COLO668 (cell line): ENCODE measurements around the gene PEMT.

Source experiments
- DNase-seq: peaks from one replicate; lab custom pipeline; 2025; ENCODE audit not compliant: unreplicated experiment; lab: John Stamatoyannopoulos, UW

The PEMT gene

DNA sequence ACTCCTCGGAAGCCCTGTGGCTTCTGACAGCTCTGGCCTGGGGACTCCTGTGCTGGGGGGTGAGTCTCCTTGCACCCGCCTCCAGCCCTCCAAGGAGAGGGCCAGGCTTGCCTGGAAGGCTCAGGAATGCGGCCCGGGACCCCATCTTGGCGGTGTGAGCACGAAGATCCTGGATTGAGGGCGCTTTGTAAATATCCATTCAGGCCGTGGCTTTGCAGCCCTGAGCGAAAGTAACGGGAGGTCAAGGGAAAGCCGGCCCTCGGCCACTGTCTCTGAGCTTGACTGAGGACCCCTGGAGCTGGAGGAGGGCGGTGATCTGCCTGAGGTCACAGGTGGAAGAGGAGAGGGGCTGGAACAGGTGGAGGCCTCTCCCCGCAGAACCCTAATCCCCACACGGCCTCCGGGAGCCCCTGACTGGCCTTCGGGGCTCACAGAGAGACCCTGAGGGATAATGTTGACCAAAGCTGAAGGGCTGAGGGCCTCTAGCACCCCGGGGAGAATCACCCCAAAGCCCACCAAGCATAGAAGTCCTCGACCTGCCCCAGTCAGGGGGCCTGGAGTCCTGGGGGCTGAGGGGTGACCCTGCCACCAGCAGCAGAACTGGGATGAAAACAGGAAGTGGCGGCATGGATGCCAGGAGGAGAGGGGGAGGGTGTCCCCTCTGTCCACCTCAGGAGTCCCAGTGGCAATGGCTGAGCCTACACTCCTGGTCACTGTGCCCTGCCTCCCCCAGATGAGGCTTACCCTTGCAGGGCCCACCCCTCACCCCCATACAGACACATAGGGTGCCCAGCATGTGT, 87.0 kb downstream of the PEMT start:
- DNase-seq, result no peak

DNA sequence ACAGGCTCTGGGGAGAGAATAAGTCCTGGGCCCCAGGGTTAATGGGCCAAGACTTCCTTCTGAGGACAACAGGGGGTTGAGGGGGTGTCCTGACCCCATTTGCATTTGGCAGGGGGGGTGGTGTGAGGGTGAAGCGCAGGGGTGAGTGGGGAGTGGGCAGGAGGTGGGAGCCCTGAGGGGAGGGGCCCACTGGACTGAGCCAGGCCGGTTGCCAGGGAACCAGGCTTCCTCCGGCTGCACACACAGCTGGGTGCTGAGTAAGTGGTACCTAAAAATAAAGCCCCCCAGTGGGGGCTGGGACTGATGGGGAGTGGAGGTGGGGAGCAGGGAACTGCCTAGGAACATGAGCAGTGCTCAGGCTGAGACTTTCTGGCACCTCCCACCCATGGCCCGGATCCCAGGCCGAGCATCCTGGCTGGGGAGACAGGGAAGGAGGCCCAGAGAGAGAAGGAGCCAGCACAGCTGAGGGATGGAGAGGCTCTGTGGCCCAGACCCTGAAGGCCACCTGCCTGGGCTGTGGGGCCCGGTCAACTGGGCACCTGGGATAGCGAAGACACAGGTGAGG, 87.9 kb downstream of the PEMT start:
- no peak for DNase-seq

- DNase-seq, result no peak
Observed at GRCh38 chr17:17502741-17503565, 88.6 kb downstream of the PEMT start.

- DNase-seq, result no peak
Observed at GRCh38 chr17:17500999-17501605, 90.4 kb downstream of the PEMT start.

GRCh38 chr17:17499402-17500145, 91.9 kb downstream of the PEMT start:
- no peak for DNase-seq

DNA sequence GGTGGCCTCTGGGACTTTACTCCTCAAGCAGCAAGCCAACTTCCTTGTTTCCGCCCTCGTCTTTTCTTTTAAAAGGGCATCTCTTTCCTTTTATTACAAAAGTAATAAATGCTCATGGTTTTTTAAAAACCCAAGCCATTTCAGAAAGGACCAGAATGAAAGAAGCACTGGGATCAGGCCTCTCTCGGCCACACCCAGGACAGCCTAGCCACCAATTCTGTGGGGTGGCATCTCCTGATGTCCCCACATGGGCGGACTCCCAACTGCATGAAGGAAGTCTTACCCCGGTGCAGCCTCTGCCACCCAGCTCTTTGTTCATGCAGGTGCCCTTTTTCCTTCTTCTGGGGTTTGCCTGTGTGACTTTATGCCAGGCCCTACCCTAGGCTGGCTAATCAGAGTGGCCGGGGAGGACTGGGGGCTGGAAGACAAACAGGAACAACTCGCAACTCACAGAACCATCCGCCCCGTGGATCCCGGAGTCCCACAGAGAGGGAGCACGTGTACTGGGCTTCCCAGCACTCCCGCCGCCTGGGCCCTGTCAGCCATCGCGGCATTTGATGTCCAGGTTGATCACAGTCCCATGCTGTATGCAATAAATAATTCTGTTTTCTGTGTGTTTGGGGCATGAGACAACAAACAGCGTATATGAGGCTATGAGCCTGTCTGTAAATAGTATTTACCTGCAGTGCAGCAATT, 92.8 kb downstream of the PEMT start:
- no peak for DNase-seq

- DNase-seq, result no peak
Observed at GRCh38 chr17:17497845-17498520, 93.5 kb downstream of the PEMT start.

GRCh38 chr17:17497065-17497844, 94.3 kb downstream of the PEMT start:
- DNase-seq, result no peak

DNA sequence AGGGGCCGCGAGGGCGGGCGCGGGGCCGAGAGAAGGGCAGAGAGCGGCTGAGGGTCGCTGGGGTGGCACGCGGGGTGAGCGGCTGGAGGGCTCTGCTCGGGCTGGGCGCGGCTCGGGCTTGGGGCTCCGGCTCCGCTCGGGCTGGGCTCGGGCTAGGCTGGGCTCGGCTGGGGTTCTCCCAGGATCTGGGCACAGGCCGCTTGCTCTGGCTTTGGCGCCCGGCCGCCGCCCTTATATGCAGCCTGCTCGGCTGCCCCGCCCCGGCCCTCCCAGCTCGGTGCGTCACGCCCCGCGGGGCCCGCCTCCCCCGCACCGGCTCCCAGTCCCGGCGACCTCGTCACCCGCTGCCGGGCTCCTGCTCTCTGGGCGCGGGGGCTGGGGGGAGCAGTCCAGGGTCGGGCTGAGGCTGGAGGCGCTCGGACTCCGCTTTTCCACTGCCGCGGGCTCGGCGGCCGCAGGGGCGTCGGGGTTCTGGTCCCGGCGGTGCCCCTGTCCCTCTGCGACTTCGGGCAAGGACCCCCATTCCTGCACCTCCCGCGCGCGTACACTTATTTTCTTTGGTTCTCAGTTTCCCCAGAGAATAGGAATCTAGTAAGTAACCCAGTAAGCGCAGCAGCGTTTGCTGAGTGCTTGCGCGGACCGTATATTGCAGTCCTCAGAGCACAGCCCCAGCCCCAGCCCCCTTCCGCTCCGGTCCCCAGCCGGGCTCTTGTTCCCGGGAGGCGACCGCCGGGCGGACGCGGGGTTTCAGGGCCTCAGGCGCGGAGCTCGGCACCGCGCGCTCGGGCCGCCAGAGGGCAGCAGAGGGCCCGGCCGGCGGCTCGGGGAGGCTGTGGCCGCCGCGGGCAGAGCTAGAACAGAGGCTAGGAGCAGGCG, 95.1 kb downstream of the PEMT start, which contains the start of gene RASD1:
Gene RASD1, minus strand, starts transcription at position 207 of the 876 bp plus-strand sequence. CDS start 214 bp downstream, outside the sequence.
- peak; percentile 88 for DNase-seq

DNA sequence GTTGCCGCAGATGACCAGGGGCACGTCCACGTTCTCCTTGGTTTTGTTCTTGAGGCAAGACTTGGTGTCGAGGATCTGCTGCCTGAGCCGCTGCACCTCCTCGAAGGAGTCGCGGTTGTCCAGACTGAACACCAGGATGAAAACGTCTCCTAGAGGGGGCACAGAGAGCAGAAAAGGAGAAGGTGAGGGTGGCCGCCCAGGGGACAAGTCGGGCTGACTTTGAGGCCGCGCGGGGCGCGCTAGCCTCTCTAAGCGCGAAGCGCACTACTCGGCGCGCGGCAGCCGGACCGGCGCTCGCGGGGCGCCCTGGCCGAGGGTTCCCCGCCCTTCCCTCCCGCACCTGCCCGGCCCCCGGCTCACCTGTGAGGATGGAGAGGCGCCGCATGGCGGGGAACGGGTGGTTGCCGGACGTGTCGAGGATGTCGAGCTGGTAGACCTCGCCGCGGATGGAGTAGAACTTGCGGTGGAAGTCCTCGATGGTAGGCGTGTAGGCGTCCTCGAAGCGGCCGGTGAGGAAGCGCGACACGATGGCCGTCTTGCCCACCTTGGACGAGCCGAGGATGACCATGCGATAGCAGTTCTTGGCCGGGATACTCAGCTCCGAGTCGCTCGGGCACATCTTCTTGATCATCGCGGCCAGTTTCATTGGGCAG, 95.8 kb downstream of the PEMT start:
- DNase-seq, result peak; percentile 58

DNA sequence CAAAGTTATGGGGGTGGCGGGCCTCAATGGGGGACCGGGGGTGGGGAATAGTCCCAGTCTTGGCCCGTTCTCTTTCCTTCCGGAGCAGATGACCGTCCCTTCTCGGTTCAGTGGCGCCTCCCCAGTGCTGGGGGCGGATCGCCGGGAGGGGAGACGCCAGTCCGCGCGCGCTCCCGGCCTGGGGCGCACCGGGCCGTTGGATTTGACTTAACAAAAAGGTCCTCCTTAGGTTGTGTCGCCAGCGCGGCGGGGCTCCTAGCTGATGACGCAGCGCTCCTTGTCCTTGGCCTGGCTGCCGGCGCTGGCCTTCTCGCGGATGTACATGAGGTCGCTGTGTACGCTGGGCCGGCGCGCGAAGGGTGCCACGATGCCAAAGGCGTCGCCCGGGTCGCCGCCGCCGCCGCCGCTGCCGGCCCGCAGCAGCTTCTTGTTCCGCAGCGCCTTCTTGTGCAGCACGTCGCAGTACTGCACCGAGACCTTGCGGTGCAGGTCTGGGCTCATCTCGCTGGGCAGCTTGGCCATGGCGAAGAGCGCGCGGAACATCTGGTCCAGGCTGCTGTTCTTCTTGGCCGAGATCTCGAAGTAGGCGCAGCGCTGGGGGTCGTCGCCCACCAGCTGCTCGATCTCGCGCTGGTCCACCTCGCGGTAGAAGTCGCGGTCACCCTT, 96.5 kb downstream of the PEMT start:
- DNase-seq, result peak; percentile 63

GRCh38 chr17:17494499-17494869, 97.0 kb downstream of the PEMT start:
- peak; percentile 25 for DNase-seq

DNA sequence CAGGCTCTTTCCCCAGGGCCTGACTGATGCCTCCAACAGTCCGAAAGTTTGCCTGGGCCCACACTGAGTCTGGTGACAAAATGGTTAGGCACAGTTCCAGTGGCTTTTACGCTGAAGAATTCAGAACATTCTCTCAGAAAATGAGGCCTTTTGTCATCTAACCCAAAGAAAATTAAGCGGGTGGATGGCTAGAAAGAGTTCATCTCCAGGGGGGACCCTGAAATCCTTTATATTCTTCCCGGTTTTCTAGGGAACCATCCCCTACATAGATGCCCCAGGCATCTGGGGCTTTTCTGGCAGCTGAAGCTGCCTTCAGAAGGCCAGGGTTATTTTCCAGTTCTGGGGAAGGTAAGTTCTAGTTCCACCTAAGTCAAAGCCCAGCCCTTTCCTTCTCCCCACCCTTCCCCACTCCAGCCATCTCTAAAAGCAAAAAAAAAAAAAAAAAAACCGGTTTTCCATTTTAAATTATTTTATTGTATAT, 97.5 kb downstream of the PEMT start:
- DNase-seq, result no peak

DNA sequence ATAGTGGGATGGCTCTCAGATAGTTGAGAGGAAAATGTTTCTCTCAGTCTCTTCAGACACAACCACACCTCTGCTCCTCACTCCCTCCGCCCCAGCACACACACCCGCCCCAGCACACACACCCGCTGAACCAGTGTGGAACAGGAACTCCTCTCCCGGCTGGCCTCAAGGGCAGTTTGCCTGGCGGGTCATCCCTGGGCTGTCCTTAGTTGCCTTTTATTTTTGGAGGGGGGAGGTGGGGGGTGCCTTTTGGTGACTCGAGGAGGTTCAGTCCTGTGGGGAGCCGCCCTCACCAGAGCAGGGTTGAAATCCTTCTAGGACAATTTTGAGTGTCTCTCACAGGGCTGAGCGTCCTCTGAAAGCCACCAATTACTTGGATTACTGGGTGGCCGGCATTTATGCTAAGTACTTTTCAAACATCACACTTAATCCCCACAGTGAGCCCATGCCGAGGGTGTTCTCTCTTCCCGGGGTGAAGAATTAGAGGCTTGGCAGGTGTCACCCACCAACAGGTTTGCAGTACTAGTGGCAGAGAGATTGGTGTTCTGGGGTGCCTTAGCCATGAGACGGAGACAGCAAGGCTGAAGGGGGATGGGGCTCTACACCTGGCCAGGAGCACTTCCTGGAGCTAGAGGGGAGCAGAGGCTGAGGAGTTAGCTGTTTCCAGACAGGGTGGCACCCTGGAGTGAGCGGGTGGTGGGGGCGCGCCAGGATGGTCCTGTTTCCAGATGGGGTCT, 98.1 kb downstream of the PEMT start:
- peak; percentile 10 for DNase-seq

- no peak for DNase-seq
Observed at GRCh38 chr17:17492571-17492970, 98.9 kb downstream of the PEMT start.

DNA sequence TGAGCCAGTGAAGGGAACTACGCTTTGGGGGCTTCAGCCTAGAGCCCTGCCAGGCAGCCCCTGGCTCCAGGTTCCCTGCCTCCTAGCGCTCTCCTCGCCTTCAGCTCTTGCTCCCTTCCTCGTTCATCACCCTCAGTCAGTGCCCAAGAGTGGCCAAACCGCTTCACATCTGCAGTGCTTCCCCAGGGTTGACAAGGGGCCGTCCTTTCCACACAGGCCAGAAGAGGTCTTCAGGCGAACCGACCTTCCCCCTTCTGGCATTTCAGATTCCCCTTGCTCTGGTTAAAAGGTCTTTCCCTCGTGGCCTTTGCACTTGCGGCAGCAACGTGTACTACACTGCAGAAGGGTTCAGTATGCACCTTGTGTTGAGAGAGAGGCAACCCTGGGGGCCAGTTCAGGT, 99.4 kb downstream of the PEMT start:
- DNase-seq, result no peak
